KG1 (cell line): ENCODE results near the gene PAQR8.

Experiments used
- DNase-seq: peaks from one replicate; lab custom pipeline; 2025; lab: John Stamatoyannopoulos, UW

The PAQR8 gene

GRCh38 chr6:52361945-52362442 is at the start of gene PAQR8:
PAQR8 (plus strand) TSS chr6:52362151; CDS start chr6:52403214, 41,063 bp downstream.
- DNase-seq = peak; percentile 64

- no peak for DNase-seq
These were observed 49.5 kb upstream of the PAQR8 start for GRCh38 chr6:52312461-52312860.

- DNase-seq = no peak
These were observed 47.2 kb upstream of the PAQR8 start for GRCh38 chr6:52314752-52315151.

GRCh38 chr6:52317211-52317610 is 44.7 kb upstream of the PAQR8 start:
- DNase-seq = no peak

- DNase-seq = no peak
These were observed 43.9 kb upstream of the PAQR8 start for GRCh38 chr6:52317841-52318581.

DNA sequence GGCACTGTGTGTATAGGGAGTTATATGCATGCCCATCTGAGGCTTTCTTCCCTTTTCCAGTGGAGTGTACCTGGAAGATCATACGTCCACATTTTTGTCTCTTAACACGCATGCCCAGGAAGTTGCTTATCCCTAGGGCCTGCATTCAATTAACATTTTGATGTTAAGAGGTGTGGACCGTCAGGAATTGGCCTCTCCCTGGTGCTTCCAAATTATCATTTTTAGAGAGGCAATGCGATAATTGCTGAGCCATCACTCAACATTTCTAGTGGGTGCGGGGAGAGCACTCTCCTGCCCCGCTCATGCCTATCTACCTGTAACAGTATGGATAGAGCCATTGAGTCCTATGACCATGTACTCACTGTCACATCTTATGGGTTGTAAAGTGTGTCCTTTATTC is 37.8 kb upstream of the PAQR8 start:
- no peak for DNase-seq

DNA sequence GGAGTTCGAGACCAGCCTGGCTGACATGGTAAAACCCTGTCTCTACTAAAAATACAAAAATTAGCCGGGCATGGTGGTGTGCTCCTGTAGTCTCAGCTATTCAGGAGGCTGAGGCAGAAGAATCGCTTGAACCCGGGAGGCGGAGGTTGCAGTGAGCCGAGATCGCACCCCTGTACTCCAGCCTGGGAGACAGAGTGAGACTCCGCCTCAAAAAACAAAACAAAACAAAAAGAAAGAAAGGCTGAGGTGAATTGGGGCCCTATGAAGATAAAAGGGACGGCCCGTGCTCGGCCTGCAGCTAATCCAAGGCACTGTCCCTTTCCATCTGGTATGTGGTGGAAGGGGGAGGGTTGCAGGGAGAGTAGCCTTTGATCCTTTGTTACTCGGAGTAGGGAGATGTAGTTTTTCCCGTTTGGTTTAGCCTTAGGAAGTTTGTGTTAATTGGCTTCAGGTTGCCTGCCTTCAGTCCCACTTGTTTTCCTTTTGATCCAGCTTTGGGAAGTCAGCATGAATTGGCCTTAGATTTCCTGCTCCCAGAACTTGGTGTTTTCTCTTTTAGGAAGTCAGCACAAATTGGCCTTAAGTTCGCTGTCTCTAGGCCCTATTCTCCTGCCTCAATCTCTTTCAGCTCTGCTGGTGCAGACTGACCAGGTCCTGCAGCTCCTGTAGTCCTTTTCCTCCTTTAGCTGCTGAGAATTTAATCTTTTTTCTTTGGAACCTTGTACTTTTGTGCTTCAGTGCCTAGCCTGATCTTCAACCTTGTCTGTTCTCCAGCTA is 36.1 kb upstream of the PAQR8 start:
- DNase-seq = no peak

- DNase-seq = no peak
These were observed 35.2 kb upstream of the PAQR8 start for GRCh38 chr6:52326540-52327364.

DNA sequence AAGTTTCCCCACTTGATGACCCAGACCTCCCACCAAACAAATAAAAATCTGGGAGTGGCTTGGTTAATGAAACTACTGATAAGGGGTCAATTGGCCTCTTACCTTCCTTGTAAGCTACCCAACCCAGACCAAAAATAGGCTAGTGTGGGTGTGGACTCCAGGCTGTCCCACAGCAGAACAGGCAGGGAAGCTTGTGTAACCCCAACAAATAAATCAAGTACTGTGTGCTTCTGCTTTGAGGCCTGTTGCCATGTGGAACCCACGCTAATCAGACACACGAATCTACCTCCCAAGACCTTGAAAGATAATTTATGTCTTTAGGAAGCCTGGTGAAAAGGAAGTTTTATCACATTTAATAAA is 33.7 kb upstream of the PAQR8 start:
- DNase-seq = no peak

DNA sequence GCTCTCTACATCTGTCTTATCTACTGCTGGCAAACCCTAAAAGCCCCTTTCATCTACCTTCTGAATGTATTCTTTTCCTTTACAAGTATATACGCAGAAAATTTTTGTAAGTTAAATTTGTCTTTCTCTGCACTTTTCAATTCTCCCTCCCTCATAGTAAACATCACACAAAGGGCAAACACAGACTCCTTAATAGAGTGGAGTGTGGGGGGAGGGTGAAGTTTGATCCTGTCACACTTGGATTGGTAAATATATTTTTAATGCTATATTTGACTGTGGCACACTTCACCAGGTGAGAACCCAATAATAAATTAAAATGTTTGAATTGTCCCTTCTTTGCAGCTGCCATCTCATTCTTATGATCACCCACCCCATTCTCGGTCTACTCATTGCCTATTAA is 33.2 kb upstream of the PAQR8 start:
- DNase-seq = no peak

DNA sequence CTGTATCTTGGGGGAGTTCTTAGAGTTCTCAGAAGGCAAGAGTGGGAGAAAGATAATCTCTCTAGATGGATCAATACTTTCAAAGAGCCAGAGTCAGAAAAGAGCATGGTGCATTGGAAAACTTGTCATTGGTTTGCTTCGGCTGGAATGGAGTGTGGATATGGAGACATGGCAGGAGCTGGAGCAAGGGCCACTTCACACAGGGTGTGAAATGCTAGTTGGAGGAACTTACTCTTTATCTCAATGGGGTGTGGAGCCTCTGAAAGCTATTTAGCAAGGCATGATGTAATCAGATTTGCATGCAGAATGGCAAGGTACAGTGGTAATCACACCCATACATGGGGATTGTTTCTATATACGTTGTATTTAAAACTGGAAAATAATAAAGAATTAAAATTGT is 31.5 kb upstream of the PAQR8 start:
- DNase-seq = no peak

DNA sequence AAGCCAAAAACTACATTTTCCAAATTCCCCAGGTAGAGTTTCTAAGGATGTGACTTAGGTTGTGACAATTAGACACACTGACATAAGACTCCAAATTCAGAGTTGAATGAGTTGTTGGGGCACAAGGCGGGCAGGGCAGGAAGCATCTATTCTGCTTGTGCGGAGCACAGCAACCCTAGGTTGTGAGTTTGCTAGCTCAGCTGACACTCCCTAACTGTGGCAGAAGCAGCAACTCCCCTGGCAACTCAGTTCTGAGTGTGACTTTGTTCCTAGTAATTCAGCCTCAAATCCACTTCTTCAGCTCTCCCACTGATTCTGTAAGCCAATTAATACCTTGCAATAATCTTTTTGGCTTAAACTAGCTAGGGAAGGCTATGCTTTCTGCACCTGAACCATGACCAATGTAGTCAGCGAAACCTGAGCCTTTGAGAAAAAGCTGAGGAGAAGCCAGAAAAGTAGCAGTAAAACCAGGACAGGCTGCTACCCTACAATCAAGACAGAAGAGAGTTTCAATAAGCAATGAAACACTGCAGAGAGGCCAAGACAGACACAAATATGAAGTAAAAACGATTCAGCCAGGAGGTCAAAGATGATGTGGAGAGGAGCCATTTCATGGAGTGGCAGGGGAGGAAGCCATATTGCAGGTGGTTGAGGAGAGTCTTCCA is 30.0 kb upstream of the PAQR8 start:
- DNase-seq = no peak

GRCh38 chr6:52333840-52334200 is 28.1 kb upstream of the PAQR8 start:
- no peak for DNase-seq

GRCh38 chr6:52335576-52335975 is 26.4 kb upstream of the PAQR8 start:
- no peak for DNase-seq

GRCh38 chr6:52336919-52337561 is 24.9 kb upstream of the PAQR8 start:
- no peak for DNase-seq

- no peak for DNase-seq
These were observed 24.2 kb upstream of the PAQR8 start for GRCh38 chr6:52337633-52338290.

- no peak for DNase-seq
These were observed 21.4 kb upstream of the PAQR8 start for GRCh38 chr6:52340603-52340880.

DNA sequence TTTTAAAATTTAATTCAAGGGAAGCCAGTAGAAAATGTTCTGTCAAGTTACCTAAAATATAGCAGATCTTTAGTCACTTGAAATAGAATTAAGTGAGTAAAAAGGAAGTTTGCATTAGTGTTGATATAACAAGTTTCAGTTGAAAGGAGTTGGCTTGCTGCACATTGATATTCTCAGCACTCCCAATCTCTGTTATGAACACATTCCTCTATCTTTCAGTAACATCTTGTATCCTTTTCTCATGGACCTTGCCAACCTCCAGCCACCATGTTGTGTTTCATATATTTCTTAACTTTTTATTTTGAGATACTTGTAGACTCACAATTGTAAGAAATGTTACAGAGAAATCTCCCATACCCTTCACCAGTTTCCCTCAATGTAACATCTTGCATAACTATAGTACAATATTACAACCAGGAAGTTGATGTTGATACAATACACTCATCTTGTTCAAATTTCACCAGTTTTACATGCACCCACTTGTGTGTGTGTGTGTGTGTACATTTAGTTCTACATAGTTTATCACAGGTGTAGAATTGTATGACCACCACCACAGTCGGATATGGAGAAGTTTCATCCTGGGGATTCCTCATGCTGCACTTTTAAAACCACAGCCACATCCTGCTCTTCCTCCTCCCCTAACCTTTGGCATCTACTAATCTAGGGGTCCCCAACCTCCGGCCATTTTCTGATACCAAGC is 20.2 kb upstream of the PAQR8 start:
- DNase-seq = no peak

- DNase-seq = no peak
These were observed 16.6 kb upstream of the PAQR8 start for GRCh38 chr6:52345311-52345710.

DNA sequence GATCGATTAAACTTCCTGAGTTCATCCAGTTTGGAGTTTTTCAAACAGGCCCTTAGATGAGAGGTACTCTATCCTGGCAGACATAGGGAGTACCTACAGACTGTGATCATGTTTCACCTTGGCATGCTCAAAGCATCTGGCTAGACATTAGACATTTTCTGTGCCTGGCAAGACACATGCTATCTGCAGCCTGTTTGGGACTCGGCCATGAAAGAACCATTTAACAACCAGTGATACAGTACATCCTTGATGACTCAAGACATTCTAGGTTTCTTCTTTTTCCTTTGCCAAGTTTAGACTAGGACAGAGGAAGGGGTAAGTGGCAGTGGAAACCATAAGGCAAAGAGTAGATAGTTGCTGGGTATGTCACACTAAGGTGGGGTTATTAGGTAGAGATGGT is 15.4 kb upstream of the PAQR8 start:
- no peak for DNase-seq

DNA sequence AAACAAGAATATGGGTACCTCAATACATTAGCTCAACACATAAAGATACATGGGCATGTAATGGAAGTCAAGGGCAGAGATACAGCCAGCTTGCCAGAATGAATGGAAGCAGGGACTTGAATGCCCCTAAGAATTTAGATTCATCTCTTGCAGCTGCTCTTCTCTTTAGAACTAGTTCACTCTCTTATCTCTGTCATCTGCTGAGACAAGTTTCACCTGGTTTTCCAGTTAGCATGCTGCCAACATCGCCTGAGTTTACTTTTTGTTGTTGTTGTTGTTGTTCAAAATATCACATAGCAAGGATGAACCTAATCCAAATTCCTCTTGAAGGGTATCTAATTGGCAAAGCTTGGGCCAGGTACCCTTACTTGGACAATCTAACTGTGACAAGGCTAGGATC is 14.1 kb upstream of the PAQR8 start:
- no peak for DNase-seq
